HG03460 (cell line): Measurements from ENCODE around the gene SLC16A12.

Source experiments
- ATAC-seq: cut with Tn5 transposase; IDR thresholded peaks from one replicate; pipeline ENCODE4 v1.9.1; 2021; ENCODE audit not compliant: unreplicated experiment

The SLC16A12 gene, protein sequence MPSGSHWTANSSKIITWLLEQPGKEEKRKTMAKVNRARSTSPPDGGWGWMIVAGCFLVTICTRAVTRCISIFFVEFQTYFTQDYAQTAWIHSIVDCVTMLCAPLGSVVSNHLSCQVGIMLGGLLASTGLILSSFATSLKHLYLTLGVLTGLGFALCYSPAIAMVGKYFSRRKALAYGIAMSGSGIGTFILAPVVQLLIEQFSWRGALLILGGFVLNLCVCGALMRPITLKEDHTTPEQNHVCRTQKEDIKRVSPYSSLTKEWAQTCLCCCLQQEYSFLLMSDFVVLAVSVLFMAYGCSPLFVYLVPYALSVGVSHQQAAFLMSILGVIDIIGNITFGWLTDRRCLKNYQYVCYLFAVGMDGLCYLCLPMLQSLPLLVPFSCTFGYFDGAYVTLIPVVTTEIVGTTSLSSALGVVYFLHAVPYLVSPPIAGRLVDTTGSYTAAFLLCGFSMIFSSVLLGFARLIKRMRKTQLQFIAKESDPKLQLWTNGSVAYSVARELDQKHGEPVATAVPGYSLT

GRCh38 chr10:89535171-89536012 is at the start of gene SLC16A12:
TSS of gene SLC16A12 (minus strand) at chr10:89535594. CDS start at chr10:89462578, 73,016 bp downstream.
- no peak for ATAC-seq

- ATAC-seq, result no peak
These were observed 46.6 kb upstream of the SLC16A12 start for GRCh38 chr10:89582022-89582421.

DNA sequence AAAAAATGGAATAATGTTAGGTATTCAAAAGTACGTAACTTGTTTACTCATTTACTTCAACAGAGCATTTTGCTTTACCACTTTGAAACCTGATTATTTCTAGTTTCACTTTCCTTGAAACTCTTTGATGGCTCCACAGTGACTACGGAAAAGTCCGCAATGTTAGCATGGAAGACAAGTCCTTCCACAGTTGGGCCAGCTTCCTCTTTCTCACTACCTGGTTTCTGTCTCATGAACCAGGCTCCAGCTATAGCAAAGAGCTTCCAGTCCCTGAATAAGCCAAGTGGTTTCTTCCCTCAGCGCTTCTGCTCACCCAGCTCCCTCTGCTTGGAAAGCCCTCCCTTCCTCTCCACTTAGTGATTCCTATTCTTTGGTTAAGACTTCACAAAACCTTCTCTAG is 44.8 kb upstream of the SLC16A12 start:
- ATAC-seq, result no peak

DNA sequence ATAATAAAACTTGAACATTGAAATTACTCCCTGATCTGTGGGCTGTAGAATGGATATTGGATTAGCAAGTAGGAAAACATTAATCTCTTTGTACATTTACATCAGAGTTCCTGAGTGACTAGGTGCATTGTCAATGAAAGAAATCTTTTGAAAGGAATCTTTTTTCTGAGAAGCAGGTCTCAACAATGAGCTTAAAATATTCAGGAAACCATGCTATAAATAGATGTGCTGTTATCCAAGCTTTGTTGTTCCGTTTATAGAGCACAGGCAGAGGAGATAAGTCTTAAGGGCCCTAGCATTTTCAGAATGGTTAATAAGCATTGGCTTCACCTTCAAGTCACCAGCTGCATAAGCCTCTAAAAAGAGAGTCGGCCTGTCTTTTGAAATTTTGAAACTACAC is 41.3 kb upstream of the SLC16A12 start:
- ATAC-seq, result no peak

DNA sequence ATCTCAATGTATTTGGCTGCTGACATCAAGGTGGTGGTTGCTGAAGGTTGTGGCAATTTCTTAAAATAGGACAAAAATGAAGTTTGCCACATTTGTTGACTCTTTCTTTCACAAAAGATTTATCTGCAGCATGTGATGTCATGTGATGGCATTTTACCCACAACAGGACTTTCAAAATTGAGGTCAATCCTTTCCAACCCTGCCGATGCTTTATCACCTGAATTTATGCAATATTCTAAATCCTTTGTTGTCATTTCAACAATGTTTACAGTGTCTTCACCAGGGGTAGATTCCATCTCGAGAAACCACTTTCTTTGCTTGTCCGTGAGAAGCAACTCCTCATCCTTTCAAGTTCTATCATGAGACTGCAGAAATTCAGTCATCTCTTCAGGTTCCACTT is 40.6 kb upstream of the SLC16A12 start:
- no peak for ATAC-seq

- ATAC-seq, result no peak
These were observed 39.6 kb upstream of the SLC16A12 start for GRCh38 chr10:89575031-89575430.

DNA sequence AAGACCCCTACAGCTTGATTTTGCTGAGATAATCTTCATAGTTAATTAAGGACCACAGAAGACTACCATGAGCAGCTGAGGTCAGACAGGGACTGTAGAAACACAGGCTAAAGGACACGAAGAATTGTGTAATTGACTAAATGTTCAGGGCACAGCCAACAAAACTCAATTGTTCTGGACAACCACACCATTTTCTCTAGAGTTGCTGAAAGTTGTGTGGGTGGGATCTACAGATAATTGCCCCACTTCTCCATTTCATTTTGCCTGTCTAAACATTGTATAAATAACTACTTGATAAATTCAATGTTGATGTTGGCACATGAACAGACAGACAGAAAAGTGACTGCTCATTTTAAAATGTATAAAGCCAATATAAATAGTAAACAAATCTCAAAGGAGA is 39.0 kb upstream of the SLC16A12 start:
- no peak for ATAC-seq

GRCh38 chr10:89567576-89568245 is 32.3 kb upstream of the SLC16A12 start:
- ATAC-seq, result no peak

- no peak for ATAC-seq
These were observed 31.6 kb upstream of the SLC16A12 start for GRCh38 chr10:89566992-89567391.

GRCh38 chr10:89566095-89566950 is 30.9 kb upstream of the SLC16A12 start:
- no peak for ATAC-seq

DNA sequence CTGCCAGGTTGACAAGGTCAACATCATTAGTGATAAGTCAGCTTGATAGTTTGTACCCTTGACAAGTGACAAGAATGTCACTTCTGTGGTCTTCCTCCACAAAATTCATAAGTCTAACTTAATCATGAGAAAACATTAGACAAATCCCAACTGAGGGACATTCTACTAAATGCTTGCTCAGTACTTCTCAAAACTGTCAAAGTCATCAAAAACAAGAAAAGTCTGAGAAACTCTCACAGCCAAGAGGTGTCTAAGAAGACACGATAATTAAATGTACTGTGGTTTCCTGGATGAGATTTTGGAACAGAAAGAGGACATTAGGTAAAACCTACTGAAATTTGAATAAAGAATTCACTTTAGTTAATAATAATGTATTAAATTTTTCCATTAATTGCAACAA is 29.8 kb upstream of the SLC16A12 start:
- ATAC-seq, result no peak

DNA sequence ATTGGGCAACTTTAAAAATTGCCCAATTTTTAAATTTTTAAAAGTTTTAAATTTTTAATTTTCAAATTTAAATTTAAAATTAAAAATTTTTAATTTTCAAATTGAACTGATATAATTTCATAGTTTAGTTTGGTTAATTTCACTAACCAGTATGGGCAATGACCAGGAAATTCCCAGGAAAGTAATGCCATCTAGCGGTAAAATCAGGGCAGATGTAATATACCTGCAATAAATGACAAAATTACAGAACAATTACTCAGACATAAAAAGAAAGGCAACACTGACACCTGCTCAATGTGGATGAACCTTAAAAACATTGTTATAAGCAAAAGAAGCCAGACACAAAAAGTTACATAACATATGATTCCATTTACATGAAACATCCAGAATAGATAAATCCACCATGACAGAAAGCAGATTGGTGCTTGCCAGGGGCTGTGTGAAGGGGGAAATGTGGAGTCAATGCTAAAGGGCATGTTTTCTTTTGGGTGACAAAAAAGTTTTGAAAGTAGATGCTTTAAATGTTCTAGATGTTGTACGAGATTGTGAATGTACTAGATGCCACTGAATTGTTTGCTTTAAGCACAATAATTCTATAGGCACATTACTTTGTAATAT is 28.6 kb upstream of the SLC16A12 start:
- no peak for ATAC-seq

- no peak for ATAC-seq
These were observed 27.9 kb upstream of the SLC16A12 start for GRCh38 chr10:89563311-89563710.

GRCh38 chr10:89556600-89556999 is 21.2 kb upstream of the SLC16A12 start:
- no peak for ATAC-seq

- ATAC-seq, result no peak
These were observed 20.5 kb upstream of the SLC16A12 start for GRCh38 chr10:89555688-89556445.

- ATAC-seq, result no peak
These were observed 19.0 kb upstream of the SLC16A12 start for GRCh38 chr10:89554433-89554832.

DNA sequence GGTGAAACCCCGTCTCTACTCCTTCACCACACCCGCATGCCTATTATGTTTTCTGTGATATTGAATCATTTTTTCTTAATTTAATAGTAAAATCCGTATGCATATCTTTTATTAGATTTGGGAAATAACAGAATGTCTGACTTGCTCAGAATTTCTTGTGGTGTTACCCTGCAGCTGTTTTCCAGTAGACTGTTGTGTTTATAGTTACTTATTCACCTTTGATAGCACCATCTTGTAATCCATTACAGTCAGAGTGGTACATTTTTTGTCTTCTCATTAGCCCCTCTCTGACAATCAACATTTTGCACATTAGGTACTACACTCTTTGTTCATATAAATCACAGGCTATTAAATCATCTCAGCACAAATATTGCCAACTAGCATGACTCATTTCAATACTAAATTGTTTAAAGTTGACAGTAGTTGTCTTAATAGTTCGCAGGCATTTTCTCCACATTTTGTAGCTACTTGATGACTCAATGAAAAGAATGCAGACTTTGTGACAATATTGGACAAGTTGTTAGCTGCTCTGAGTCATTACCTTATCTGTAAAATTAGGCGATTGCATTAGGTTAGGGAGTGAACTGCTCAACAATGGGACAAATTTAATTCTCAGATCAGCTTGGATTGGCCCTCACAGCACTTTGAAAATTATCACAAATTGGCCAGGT is 17.8 kb upstream of the SLC16A12 start:
- no peak for ATAC-seq

GRCh38 chr10:89552213-89552612 is 16.8 kb upstream of the SLC16A12 start:
- ATAC-seq, result no peak

DNA sequence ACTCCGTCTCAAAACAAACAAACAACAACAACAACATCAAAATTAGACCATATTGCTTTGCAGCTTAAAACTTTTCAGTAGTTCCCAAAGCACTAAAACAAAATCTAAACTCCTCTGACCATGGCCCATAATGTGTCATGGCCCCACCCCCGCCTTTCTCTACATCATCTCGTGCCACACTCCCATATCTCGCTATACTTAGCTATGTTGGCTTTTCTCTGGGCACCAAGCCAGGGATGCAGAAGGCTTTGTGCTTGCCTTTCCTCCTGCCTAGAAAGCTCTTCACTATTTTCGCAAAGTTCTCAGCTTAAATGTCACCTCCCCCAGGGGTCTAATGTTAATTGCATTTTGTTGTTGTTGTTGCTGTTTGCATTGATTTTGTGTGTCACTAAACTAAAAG is 15.1 kb upstream of the SLC16A12 start:
- no peak for ATAC-seq
